RWPE2 (cell line): ENCODE results near the gene IL32.

ENCODE experiments used
- ATAC-seq: fragments of 200-7000 bp; cut with Tn5 transposase; 3 replicates; pipeline ENCODE4 v1.9.1; 2021; ENCODE audit warnings: low read depth
- DNase-seq: peaks from one replicate; pipeline ENCODE4 v3.0.0-alpha.2; 2020; ENCODE audit warnings: low spot score
- H3K27ac ChIP-seq: fragments of 450-650 bp; 2 replicates; pipeline ENCODE4 v1.5.1; 2017; ENCODE audit warnings: mild to moderate bottlenecking; ENCODE audit not compliant: poor library complexity, severe bottlenecking
- H3K27me3 ChIP-seq: fragments of 250-450 bp; sonication (Bioruptor Pico); 2 replicates; pipeline ENCODE4 v1.5.1; 2021; ENCODE audit warnings: mild to moderate bottlenecking, moderate library complexity; ENCODE audit not compliant: insufficient read depth, poor library complexity, severe bottlenecking
- H3K36me3 ChIP-seq: fragments of 250-450 bp; sonication (Bioruptor Pico); 2 replicates; pipeline ENCODE4 v1.5.1; 2020; ENCODE audit warnings: low read depth, mild to moderate bottlenecking, moderate library complexity
- H3K4me1 ChIP-seq: fragments of 250-450 bp; sonication (Bioruptor Pico); 2 replicates; pipeline ENCODE4 v1.5.1; 2021; ENCODE audit warnings: mild to moderate bottlenecking, moderate library complexity; ENCODE audit not compliant: insufficient read depth, poor library complexity, severe bottlenecking
- H3K4me3 ChIP-seq: fragments of 250-450 bp; sonication (Bioruptor Pico); 2 replicates; pipeline ENCODE4 v1.5.1; 2021; ENCODE audit warnings: mild to moderate bottlenecking, moderate library complexity; ENCODE audit not compliant: severe bottlenecking
- H3K9me3 ChIP-seq: fragments of 250-450 bp; sonication (Bioruptor Pico); 2 replicates; pipeline ENCODE4 v1.5.1; 2021; ENCODE audit warnings: mild to moderate bottlenecking, moderate library complexity; ENCODE audit not compliant: severe bottlenecking
- CTCF ChIP-seq: fragments of 450-650 bp; IDR thresholded peaks from one replicate; pipeline ENCODE4 v1.5.1; 2017; ENCODE audit warnings: mild to moderate bottlenecking, moderate library complexity; ENCODE audit not compliant: poor library complexity, severe bottlenecking

Gene IL32

DNA sequence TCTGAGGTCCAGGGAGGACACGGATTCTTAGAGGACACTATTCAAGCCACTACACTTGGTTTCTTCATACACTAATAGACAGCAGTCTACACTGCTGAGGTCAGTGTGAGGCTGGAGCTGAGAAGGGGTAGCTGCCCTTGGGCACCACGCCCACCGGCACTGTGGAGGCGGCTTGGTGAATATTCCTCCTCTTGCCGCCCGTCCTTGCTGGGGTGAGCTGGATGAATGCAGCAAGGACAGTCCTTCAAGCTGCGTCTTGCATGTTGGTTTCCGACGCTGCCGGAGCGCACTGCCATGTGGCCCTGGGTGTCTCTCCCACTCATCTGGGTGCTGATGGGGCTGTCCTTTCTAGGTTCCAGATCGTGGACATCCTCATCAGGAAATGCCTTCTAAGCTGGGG lies 49.6 kb downstream of the IL32 start:
- no peaks in the 10 kb centered on the region for H3K9me3 ChIP-seq
- H3K27me3 ChIP-seq, result no peaks in the 10 kb centered on the region
- no peak overlapping the region for H3K27ac ChIP-seq
- TF ChIP-seq CTCF, result no peak
- peaks cover 32% of the 10 kb centered on the region for H3K36me3 ChIP-seq
- DNase-seq, result no peak
- peaks cover 5% of the 10 kb centered on the region for H3K4me1 ChIP-seq
- no peak overlapping the region for H3K4me3 ChIP-seq
- ATAC-seq, result no peak

DNA sequence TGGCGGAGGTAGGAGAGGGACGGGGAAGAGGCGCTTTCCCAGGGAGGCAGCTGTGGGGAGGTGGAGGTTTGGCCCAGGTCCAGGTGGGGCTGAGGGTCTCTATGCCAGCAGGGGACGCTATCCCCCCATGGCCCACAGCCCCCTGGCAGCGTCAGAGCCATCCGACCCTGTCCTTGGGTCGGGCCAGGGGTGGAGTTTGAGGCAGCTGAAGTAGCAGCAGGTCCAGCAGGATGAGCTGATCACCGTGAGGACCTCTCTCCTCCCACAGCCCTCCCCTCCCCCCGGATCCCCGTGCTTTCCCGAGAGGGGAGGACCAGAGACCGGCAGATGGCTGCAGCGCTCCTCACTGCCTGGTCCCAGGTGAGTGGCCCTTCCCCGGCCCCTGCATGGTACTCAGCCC lies 50.1 kb downstream of the IL32 start:
- no peak overlapping the region for H3K4me3 ChIP-seq
- peaks cover 32% of the 10 kb centered on the region for H3K36me3 ChIP-seq
- ATAC-seq, result no peak

DNA sequence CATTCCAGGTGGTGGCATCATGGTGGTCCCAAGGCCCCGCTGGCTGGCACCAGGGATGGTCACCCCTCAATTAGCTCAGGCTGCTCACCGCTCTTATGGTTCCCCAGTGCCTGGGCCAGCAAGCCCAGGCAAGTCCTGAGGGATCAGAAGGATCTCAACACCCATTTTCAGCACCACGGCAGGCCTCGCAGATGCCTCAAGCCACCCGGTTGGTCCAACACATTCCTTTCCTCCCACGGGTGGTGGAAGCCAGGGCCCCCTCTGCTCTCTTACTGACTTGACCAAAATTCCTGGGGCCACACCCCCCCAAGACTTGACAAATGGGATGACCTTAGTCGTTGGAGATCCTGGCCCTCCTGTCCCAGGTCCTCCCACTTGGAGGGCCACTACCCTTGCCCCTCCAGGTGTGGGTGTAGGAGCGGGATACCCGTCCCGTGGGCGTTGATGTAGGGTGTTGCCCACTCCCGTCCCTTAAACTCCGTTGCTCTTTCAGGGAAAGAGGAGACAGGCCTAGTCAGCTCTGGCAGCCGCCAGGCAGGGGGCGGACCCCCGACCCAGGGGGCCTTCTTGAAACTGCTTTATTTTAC lies 52.9 kb downstream of the IL32 start:
- no peak for TF ChIP-seq CTCF
- Histone ChIP-seq H3K9me3 (no peaks in the 10 kb centered on the region), H3K27ac (no peak overlapping the region), H3K27me3 (no peaks in the 10 kb centered on the region), H3K36me3 (peaks cover 32% of the 10 kb centered on the region), H3K4me3 (no peak overlapping the region), H3K4me1 (no peaks in the 10 kb centered on the region)
- no peak for ATAC-seq
- DNase-seq, result no peak

More for the DNA sequence above, 50.1 kb downstream of the IL32 start:
- no peak for DNase-seq
- Histone ChIP-seq H3K27me3 (no peaks in the 10 kb centered on the region), H3K27ac (no peak overlapping the region), H3K9me3 (no peaks in the 10 kb centered on the region), H3K4me1 (peaks cover 5% of the 10 kb centered on the region)
- TF ChIP-seq CTCF, result no peak

- Histone ChIP-seq H3K9me3 (no peaks in the 10 kb centered on the region), H3K4me1 (no peaks in the 10 kb centered on the region), H3K36me3 (peaks cover 32% of the 10 kb centered on the region), H3K27me3 (no peaks in the 10 kb centered on the region), H3K27ac (no peak overlapping the region), H3K4me3 (no peak overlapping the region)
- no peak for ATAC-seq
- no peak for TF ChIP-seq CTCF
- no peak for DNase-seq
These were observed 53.4 kb downstream of the IL32 start for GRCh38 chr16:3118846-3119245.
